HG02610 (cell line): ENCODE results near the gene ANKRD22.

Experiments
- ATAC-seq: cut with Tn5 transposase; IDR thresholded peaks from one replicate; pipeline ENCODE4 v1.9.1; 2021; ENCODE audit warnings: mild to moderate bottlenecking, moderate library complexity; ENCODE audit not compliant: unreplicated experiment

ANKRD22 gene

GRCh38 chr10:88803641-88804040, 48.0 kb downstream of the ANKRD22 start:
- no peak for ATAC-seq

DNA sequence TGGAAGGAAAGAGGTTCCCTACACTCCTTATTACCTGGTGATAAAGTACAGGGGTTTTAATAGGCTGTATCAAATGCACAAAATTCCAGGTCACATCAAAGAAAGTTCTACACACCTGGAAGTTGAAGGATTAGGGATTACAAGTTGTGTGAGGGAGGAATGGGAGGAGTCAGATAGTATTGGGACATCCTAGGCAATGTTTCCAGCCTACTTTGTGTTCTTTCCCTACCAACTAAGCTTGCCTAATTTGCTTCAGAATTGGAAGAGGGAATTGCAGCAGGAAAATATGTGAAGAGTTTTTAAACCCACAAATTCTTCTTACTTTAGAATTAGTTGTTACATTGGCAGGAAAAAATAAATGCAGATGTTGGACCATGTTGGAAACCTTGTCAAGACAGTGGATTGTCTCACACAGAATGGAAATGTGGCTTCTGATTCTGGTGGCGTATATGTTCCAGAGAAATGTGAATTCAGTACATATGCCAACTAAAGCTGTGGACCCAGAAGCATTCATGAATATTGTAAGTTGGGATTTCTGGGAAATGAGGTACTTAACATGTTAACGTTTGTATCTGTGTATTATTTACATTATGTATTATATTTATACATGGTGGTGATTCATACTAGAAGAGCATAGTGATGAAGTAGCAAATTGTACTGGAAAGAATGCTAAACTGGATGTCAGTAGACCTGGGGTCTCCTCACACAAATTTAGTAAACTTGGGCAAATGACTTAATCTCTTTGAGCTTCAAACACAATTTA, 48.9 kb downstream of the ANKRD22 start, which contains the start of gene LIPM:
Gene LIPM (plus strand): TSS at position 208 of the 763 bp plus-strand sequence. CDS start 167 bp downstream, at position 375.
- ATAC-seq: no peak

DNA sequence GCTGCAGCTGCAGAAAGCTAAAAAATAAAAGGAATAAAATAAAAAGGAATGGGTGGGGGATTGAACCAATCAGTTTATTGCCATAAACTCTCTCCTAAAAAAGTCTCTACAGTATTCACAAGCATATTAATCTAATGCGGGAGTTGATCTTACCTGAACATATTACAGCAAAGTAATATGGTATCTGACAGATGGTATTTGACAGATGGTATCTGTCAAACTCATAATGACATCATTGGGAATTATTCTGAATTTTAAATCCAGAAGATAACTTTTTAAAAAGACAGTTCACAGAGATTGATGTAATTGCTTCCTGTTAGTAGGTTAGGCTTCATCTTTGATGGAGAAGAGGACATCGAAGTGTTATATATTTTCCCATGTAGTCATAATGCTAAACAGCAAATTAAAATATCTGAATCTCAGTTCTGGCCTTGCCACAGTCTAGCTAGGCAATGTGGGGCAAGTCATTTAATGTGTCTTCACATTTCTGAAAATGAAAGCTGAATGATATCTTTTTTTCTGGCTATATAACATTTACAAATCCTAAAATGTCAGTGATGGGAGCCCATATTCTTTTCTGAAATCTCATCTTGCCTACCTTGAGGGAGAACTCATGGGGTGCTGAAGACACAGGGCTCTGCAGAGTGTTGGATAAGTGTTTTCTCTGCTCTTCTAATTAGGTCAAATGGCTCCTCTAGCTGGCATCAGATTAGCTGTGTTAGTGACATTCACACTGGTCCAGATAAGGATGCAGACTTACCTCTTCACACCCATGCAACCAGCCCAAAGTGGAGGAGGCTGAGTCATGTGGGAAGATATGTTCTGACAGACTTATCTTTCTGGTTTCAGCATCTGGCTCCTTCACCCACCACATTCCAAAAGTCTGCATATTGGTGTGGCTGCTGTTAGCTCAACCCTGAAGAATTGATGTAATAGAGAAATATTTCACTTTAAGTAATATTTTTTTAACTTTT, 51.2 kb downstream of the ANKRD22 start:
- ATAC-seq: no peak

DNA sequence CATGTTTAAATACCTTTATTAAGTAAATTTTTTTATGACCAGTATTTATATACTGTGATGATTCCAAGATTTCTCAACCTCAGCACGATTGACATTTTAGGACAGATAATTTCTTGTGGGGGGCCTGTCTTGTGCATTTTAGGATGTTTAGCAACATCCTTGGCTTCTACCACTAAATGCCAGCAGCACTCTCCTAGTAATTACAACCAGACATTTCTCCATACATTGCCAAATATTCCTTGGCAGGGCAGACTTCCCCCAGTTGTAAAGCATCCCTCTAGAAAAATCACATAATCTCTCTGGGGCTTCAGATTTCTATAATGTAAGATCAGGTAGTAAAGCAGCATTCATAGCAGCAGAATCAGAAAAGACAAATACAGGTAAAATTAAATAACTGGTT, 56.9 kb downstream of the ANKRD22 start:
- no peak for ATAC-seq

- ATAC-seq: peak; percentile 78
These were observed 57.8 kb downstream of the ANKRD22 start for GRCh38 chr10:88793712-88794299.

- no peak for ATAC-seq
These were observed 59.0 kb downstream of the ANKRD22 start for GRCh38 chr10:88792661-88793060.

GRCh38 chr10:88791924-88792323, 59.7 kb downstream of the ANKRD22 start:
- ATAC-seq: peak; percentile 58

DNA sequence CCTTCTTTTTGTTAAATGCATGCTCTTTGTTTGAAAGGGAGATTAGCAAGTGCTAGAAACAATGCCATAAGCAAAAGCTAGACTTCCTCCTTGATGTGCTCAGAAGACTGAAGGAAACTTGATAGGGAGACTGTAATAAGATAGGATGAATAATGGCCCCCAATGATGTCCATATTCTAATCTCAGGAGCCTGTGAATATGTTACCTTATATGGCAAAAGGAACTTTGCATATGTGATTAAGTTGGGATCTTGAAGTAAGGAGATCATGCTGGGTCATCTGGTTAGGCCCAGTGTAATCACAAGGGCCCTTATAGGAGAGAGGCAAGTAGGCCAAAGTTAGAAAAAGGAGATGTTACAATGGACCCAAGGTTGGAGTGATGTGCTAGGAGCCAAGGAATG, 62.7 kb downstream of the ANKRD22 start:
- no peak for ATAC-seq

GRCh38 chr10:88787463-88787862, 64.2 kb downstream of the ANKRD22 start:
- no peak for ATAC-seq

- ATAC-seq: no peak
These were observed 65.4 kb downstream of the ANKRD22 start for GRCh38 chr10:88786032-88786770.

GRCh38 chr10:88783724-88784123, 67.9 kb downstream of the ANKRD22 start:
- no peak for ATAC-seq

DNA sequence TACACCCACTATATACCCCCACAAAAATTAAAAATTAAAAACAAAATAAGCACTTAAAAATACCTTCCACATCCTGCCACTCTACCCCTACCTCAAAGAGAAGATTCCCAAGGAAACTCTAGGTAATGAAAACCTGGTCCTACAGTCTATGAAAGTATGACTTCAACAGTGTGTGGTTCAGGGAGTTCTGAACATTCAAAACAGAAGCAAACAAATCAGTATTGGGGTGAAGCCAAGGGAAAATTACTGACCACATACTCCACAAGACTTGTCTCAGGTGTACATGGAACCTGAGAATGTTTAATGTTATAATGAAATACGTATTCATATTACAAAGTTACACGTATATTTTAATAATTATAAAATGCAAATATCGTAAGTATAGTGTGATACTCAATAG, 69.4 kb downstream of the ANKRD22 start:
- ATAC-seq: peak; percentile 54

DNA sequence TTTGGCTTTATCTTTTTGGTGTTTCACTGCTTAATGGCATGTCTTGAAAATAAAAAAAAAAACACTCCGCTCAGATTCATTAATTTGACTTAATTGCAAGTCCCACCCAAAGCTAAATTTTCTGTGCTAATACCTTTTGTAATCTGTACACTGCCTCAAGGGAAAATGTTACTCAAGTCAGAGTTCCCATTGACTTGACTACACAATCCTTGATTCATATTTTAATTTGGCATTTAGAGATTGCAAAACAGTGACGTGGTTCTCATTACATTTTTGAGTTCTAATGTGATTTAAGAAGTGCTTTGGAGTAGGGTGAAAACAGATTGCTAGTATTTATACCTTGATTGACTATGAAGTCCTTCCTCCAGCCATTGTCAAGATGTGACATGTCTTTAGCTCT, 70.4 kb downstream of the ANKRD22 start:
- ATAC-seq: no peak
